DOHH2 (cell line): Measurements from ENCODE around the gene IFNA16.
"Not testable (repeated sequence)": the region's sequence is repeated elsewhere in the genome, so short reads cannot be mapped to it uniquely, and the experiment has no call there.

Source experiments
- H3F3A ChIP-seq: fragments of 200-600 bp; sonication (generic), shearing (Covaris generic); 2 replicates; pipeline ENCODE4 v1.6.0; 2016; ENCODE audit warnings: antibody characterized with exemption, mild to moderate bottlenecking; ENCODE audit not compliant: control insufficient read depth, insufficient read depth
- H3K27ac ChIP-seq: fragments of 200-600 bp; sonication (generic); 2 replicates; pipeline ENCODE4 v1.5.1; 2014; ENCODE audit warnings: low read depth, mild to moderate bottlenecking, low read length, moderate library complexity
- H3K27me3 ChIP-seq: fragments of 200-600 bp; sonication (generic); 2 replicates; pipeline ENCODE4 v1.6.1; 2014; ENCODE audit warnings: mild to moderate bottlenecking, low read length, mixed read lengths; ENCODE audit not compliant: control insufficient read depth
- H3K36me3 ChIP-seq: fragments of 200-600 bp; sonication (generic); 2 replicates; pipeline ENCODE4 v1.6.1; 2014; ENCODE audit warnings: mild to moderate bottlenecking, low read length, moderate library complexity, mixed read lengths; ENCODE audit not compliant: control insufficient read depth
- H3K4me1 ChIP-seq: fragments of 200-600 bp; sonication (generic); 2 replicates; pipeline ENCODE4 v1.6.1; 2014; ENCODE audit warnings: mild to moderate bottlenecking, low read length, mixed read lengths; ENCODE audit not compliant: control insufficient read depth
- H3K4me2 ChIP-seq: fragments of 200-600 bp; sonication (generic); 2 replicates; pipeline ENCODE4 v1.6.0; 2014; ENCODE audit warnings: mild to moderate bottlenecking, low read length, moderate library complexity
- H3K4me3 ChIP-seq: fragments of 200-600 bp; sonication (generic); 2 replicates; pipeline ENCODE4 v1.5.1; 2014; ENCODE audit warnings: mild to moderate bottlenecking, low read length, mixed read lengths
- H3K79me2 ChIP-seq: fragments of 200-600 bp; sonication (generic); 2 replicates; pipeline ENCODE4 v1.6.1; 2014; ENCODE audit warnings: mild to moderate bottlenecking, low read length, mixed read lengths; ENCODE audit not compliant: control insufficient read depth
- H3K9me2 ChIP-seq: fragments of 200-600 bp; sonication (generic); replicated peaks from 2 replicates; pipeline ENCODE4 v1.6.1; 2014; ENCODE audit warnings: mild to moderate bottlenecking, low read length, mixed read lengths; ENCODE audit not compliant: control insufficient read depth
- H3K9me3 ChIP-seq: fragments of 200-600 bp; sonication (generic); 2 replicates; pipeline ENCODE4 v1.6.1; 2014; ENCODE audit warnings: antibody characterized with exemption, low read length, mixed read lengths; ENCODE audit not compliant: control insufficient read depth, insufficient read depth
- H4K20me1 ChIP-seq: fragments of 200-600 bp; sonication (generic); 2 replicates; pipeline ENCODE4 v1.6.0; 2014; ENCODE audit warnings: low read depth, mild to moderate bottlenecking, antibody characterized with exemption, low read length, moderate library complexity; ENCODE audit not compliant: control insufficient read depth, insufficient read depth
- EZH2phosphoT487 ChIP-seq: fragments of 200-600 bp; sonication (generic); IDR thresholded peaks from 2 replicates; pipeline ENCODE4 v1.6.1; 2017; ENCODE audit warnings: borderline replicate concordance, mild to moderate bottlenecking, antibody characterized with exemption, low read length, moderate library complexity, mixed read lengths
- TF ChIP-seq, protein P1 (sequence below): fragments of 200-600 bp; sonication (generic); IDR thresholded peaks from one replicate; pipeline ENCODE4 v1.5.1; 2014; ENCODE audit warnings: antibody characterized with exemption, mild to moderate bottlenecking, low read depth, low read length; ENCODE audit not compliant: poor library complexity, severe bottlenecking

The IFNA16 gene

DNA sequence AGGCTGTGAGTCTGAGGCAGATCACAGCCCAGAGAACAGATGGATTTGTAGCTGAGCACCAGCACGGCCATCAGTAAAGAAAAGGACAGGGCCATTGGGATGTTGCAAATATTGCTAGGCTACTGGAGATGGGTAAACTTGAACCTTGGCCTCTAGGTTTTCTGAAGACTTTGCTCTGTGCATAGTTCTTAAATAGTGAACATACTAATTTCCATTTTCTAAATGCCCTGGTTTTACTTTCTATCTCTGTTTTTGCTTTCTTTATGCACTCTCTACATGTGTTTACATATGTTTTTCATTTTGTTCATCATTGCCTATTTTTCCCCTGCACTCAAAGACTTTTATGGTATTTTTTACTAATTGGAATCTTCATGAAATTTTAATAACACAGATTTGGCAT lies at the start of gene IFNA16:
TSS of gene IFNA16 (minus strand) at position 101 of the 400 bp plus-strand sequence. CDS start at position 95, 6 bp downstream.
- not testable (repeated sequence) for H3K4me1 ChIP-seq, H3K27ac ChIP-seq, H3K4me2 ChIP-seq, H4K20me1 ChIP-seq, H3F3A ChIP-seq, H3K4me3 ChIP-seq, H3K9me2 ChIP-seq, H3K79me2 ChIP-seq, H3K36me3 ChIP-seq, H3K9me3 ChIP-seq, H3K27me3 ChIP-seq

DNA sequence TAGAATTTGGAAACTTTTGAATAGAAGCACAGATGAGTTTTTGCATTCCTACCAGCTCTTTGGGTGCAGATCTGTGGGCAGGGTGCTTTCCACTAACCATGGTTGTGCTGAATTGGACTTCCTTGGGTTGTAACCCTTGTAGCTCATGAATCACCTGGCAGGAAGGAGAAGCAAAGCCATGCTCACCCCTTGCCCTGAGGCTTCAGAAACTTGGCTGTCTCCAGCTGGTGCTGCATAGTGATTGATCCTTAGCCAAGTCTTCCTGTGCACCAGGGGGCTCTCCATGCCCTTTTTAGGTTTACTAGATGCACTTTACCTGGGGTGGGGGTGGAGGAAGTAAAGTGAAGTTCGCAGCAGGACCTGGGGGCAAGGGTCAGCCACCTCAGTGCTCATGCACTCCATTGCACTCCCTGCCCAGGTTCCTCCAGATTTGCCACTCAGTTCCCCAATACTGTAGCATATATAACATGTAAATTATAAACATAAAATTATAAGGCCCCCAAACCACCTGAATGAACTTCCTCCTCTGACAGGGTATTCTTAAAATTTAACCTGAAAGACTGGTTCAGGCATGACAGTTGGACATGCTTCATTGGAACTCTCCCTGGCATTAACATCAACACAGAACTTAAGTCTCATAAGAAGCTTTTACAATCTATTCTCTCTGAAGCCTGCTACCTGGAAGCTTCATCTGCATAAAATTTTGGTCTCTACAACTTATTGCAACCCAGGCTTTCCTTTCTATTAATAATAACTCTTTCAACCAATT lies 48.5 kb upstream of the IFNA16 start:
- Histone ChIP-seq H3K27ac (no peak overlapping the region), H3K9me3 (no peaks in the 10 kb centered on the region), H3K4me3 (no peak overlapping the region), H3K36me3 (no peaks in the 10 kb centered on the region), H4K20me1 (no peaks in the 10 kb centered on the region), H3K9me2 (no peaks in the 10 kb centered on the region), H3K27me3 (0 out of 2 replicates have a peak, but pooled peaks cover 4% of the 10 kb centered on the region), H3F3A (no peaks in the 10 kb centered on the region), H3K4me2 (no peak overlapping the region), H3K79me2 (no peaks in the 10 kb centered on the region), H3K4me1 (no peaks in the 10 kb centered on the region)
- TF ChIP-seq, protein P1, sequence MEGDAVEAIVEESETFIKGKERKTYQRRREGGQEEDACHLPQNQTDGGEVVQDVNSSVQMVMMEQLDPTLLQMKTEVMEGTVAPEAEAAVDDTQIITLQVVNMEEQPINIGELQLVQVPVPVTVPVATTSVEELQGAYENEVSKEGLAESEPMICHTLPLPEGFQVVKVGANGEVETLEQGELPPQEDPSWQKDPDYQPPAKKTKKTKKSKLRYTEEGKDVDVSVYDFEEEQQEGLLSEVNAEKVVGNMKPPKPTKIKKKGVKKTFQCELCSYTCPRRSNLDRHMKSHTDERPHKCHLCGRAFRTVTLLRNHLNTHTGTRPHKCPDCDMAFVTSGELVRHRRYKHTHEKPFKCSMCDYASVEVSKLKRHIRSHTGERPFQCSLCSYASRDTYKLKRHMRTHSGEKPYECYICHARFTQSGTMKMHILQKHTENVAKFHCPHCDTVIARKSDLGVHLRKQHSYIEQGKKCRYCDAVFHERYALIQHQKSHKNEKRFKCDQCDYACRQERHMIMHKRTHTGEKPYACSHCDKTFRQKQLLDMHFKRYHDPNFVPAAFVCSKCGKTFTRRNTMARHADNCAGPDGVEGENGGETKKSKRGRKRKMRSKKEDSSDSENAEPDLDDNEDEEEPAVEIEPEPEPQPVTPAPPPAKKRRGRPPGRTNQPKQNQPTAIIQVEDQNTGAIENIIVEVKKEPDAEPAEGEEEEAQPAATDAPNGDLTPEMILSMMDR = no peak

DNA sequence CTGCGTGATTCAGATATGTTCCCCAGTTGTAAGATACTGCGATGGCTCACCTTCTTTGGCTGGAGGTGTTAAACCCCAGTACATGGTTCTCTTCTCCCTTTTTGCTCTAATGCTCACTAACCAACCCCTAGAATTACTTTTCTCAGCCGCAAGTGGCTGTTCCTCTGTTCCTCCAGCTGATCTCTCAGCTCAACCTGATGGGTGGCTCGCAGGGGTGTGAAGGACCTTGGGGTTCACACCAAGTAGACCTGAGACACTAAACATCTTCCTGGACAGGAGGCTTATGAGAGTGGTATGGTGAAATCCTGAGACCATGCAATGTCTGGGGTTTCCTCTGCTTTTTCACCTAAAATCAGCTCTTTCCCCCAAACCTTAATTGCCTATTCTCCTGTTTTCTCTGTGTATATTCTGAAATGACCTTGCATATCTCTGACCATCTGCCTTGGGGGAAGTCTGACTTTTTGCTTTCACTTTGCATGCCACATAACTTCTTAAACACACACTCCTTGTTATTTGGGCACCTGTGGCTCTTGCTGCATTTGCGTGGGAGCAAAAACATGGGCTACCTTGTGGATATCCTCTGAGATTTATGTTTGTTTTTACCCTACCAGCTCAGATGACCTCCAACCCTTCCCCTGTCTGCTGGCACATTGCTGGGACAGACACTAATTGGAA lies 38.6 kb upstream of the IFNA16 start:
- Histone ChIP-seq H3K9me3 (no peaks in the 10 kb centered on the region), H3K36me3 (no peaks in the 10 kb centered on the region), H3K4me1 (peaks cover 4% of the 10 kb centered on the region), H3K27me3 (peaks cover 37% of the 10 kb centered on the region), H3K27ac (no peak overlapping the region), H3K4me3 (no peak overlapping the region), H3K9me2 (no peaks in the 10 kb centered on the region), H3F3A (no peaks in the 10 kb centered on the region), H4K20me1 (no peaks in the 10 kb centered on the region), H3K4me2 (no peak overlapping the region), H3K79me2 (no peaks in the 10 kb centered on the region)
- no peak for TF ChIP-seq EZH2phosphoT487
- TF ChIP-seq, protein P1 = no peak
